Measurements from ENCODE around the gene VAV3.
"Not testable (repeated sequence)": the region's sequence is repeated elsewhere in the genome, so short reads cannot be mapped to it uniquely, and the experiment has no call there.

VAV3 gene

GRCh38 chr1:107710005-107710404 is 255.0 kb downstream of the VAV3 start:
- no peaks in the 10 kb centered on the region for H3K4me1 Mint-ChIP-seq
- H3K9me3 Mint-ChIP-seq: peaks cover 7% of the 10 kb centered on the region
- no peaks in the 10 kb centered on the region for H3K27me3 Mint-ChIP-seq (ENCODE audit: low read depth)
- TF ChIP-seq CTCF (IDR thresholded peaks at IDR 0.05; ENCODE audit: unreplicated experiment in 3 of 3): no peak
- H3K36me3 Mint-ChIP-seq (ENCODE audit: low read depth): no peaks in the 10 kb centered on the region
- H3K4me3 Mint-ChIP-seq: no peak overlapping the region
- H3K27ac Mint-ChIP-seq: no peak overlapping the region

GRCh38 chr1:107707111-107707510 is 257.9 kb downstream of the VAV3 start:
- no peak overlapping the region for H3K4me3 Mint-ChIP-seq
- peaks cover 5% of the 10 kb centered on the region for H3K4me1 Mint-ChIP-seq
- no peak overlapping the region for H3K27ac Mint-ChIP-seq
- no peaks in the 10 kb centered on the region for H3K27me3 Mint-ChIP-seq (ENCODE audit: low read depth)
- H3K9me3 Mint-ChIP-seq: peaks cover 7% of the 10 kb centered on the region
- H3K36me3 Mint-ChIP-seq (ENCODE audit: low read depth): no peaks in the 10 kb centered on the region
- TF ChIP-seq CTCF (IDR thresholded peaks at IDR 0.05; ENCODE audit: unreplicated experiment in 3 of 3): no peak

- Mint-ChIP-seq H3K27me3 (ENCODE audit: low read depth) (no peaks in the 10 kb centered on the region), H3K4me1 (peaks cover 5% of the 10 kb centered on the region), H3K4me3 (no peak overlapping the region), H3K36me3 (ENCODE audit: low read depth) (peaks cover 4% of the 10 kb centered on the region), H3K27ac (no peak overlapping the region), H3K9me3 (peaks cover 3% of the 10 kb centered on the region)
- no peak for TF ChIP-seq CTCF (IDR thresholded peaks at IDR 0.05; ENCODE audit: unreplicated experiment in 3 of 3)
Observed at GRCh38 chr1:107706182-107706581, 258.8 kb downstream of the VAV3 start.

GRCh38 chr1:107704911-107705310 is 260.1 kb downstream of the VAV3 start:
- no peaks in the 10 kb centered on the region for H3K27me3 Mint-ChIP-seq (ENCODE audit: low read depth)
- H3K4me3 Mint-ChIP-seq: no peak overlapping the region
- no peaks in the 10 kb centered on the region for H3K9me3 Mint-ChIP-seq
- peaks cover 5% of the 10 kb centered on the region for H3K4me1 Mint-ChIP-seq
- H3K27ac Mint-ChIP-seq: no peak overlapping the region
- TF ChIP-seq CTCF (IDR thresholded peaks at IDR 0.05; ENCODE audit: unreplicated experiment in 3 of 3): no peak
- peaks cover 4% of the 10 kb centered on the region for H3K36me3 Mint-ChIP-seq (ENCODE audit: low read depth)

GRCh38 chr1:107702946-107703571 is 261.9 kb downstream of the VAV3 start:
- no peak overlapping the region for H3K4me3 Mint-ChIP-seq
- no peaks in the 10 kb centered on the region for H3K27me3 Mint-ChIP-seq (ENCODE audit: low read depth)
- peaks cover 4% of the 10 kb centered on the region for H3K36me3 Mint-ChIP-seq (ENCODE audit: low read depth)
- no peak for TF ChIP-seq CTCF (IDR thresholded peaks at IDR 0.05; ENCODE audit: unreplicated experiment in 3 of 3)
- H3K27ac Mint-ChIP-seq: no peak overlapping the region
- peaks cover 5% of the 10 kb centered on the region for H3K4me1 Mint-ChIP-seq
- no peaks in the 10 kb centered on the region for H3K9me3 Mint-ChIP-seq

GRCh38 chr1:107700651-107701050 is 264.3 kb downstream of the VAV3 start:
- not testable (repeated sequence) for H3K36me3 Mint-ChIP-seq (ENCODE audit: low read depth); H3K4me3 Mint-ChIP-seq; H3K27ac Mint-ChIP-seq

More at GRCh38 chr1:107700651-107701050, 264.3 kb downstream of the VAV3 start:
- not testable (repeated sequence) for H3K9me3 Mint-ChIP-seq; H3K27me3 Mint-ChIP-seq (ENCODE audit: low read depth); H3K4me1 Mint-ChIP-seq

Measured in nephron (organoid).